Measurements from ENCODE around the gene BMAL1. TPM values are rescaled to one million over a fixed set of nuclear protein-coding genes. Genes with fewer than 3 reads are reported as not detected.

Gene BMAL1
- total RNA-seq, 2 donors from 2014 or later: 3.7 to 7.2 TPM

DNA sequence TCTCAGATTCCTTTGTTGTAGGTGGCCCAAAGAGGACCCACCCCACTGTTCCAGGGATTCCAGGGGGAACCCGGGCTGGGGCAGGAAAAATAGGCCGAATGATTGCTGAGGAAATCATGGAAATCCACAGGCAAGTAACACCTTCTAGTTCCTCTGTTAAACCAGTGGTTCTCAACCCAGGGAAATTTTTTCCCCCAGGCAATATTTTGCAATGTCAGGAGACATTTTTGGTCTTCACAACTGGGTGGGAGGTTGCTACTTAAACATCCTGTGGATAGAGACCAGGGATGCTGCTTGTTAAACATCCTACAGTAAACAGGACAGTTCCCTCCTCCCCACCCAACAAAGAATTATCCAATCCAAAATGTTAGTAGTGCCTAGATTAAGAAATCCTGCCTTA lies 100.7 kb downstream of the BMAL1 start:
- peaks cover 12% of the 10 kb centered on the region for H3K36me3 Mint-ChIP-seq (ENCODE audit: low read depth)
- Histone ChIP-seq H3K36me3 (ENCODE audit: control insufficient read depth, insufficient read depth, low read length) (peaks cover 21% of the 10 kb centered on the region), H3K9me3 (ENCODE audit: control insufficient read depth, low read length) (no peaks in the 10 kb centered on the region), H3K27ac (ENCODE audit: low read depth, low read length) (no peak overlapping the region), H3K9ac (ENCODE audit: extremely low read depth, low read length, poor library complexity, severe bottlenecking) (no peak overlapping the region), H3K4me3 (ENCODE audit: low read length) (no peak overlapping the region), H3K4me1 (ENCODE audit: control insufficient read depth, insufficient read depth, low read length) (no peaks in the 10 kb centered on the region), H3K27me3 (ENCODE audit: control insufficient read depth, insufficient read depth, low read length, poor library complexity, severe bottlenecking) (no peaks in the 10 kb centered on the region)
- H3K4me3 Mint-ChIP-seq: no peak overlapping the region
- no peaks in the 10 kb centered on the region for H3K4me1 Mint-ChIP-seq
- no peak overlapping the region for H3K27ac Mint-ChIP-seq
- TF ChIP-seq, protein P1, sequence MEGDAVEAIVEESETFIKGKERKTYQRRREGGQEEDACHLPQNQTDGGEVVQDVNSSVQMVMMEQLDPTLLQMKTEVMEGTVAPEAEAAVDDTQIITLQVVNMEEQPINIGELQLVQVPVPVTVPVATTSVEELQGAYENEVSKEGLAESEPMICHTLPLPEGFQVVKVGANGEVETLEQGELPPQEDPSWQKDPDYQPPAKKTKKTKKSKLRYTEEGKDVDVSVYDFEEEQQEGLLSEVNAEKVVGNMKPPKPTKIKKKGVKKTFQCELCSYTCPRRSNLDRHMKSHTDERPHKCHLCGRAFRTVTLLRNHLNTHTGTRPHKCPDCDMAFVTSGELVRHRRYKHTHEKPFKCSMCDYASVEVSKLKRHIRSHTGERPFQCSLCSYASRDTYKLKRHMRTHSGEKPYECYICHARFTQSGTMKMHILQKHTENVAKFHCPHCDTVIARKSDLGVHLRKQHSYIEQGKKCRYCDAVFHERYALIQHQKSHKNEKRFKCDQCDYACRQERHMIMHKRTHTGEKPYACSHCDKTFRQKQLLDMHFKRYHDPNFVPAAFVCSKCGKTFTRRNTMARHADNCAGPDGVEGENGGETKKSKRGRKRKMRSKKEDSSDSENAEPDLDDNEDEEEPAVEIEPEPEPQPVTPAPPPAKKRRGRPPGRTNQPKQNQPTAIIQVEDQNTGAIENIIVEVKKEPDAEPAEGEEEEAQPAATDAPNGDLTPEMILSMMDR (conservative IDR thresholded peaks at IDR 0.05): no peak
- H3K9me3 Mint-ChIP-seq: no peaks in the 10 kb centered on the region
- no peaks in the 10 kb centered on the region for H3K27me3 Mint-ChIP-seq (ENCODE audit: insufficient read depth)
- no peak for DNase-seq
- 95 to 100% methylated on average over 2 of the region's 2 CpGs for WGBS, 2 experiments (ENCODE audit: insufficient coverage in 1 of 2, insufficient read length in 1 of 2)

DNA sequence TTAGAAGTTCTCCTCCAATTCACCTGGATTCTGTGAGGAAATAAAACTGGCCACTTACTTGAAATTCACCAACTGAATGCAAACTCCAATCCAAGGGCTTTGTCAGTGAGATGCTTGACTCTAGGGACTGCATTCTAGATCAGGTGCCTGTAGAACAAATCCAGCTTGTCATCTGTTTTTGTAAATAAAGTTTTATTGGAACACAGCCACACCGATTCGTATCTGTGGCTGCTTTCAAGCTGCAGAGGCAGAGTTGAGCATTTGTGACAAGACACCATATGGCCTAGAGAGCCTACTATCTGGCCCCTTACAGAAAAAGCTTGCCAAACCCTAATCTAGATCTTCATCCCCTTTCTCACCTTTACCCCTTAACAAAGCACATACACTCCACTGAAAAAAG lies 103.1 kb downstream of the BMAL1 start:
- H3K27ac ChIP-seq (ENCODE audit: low read depth, low read length): no peak overlapping the region
- H3K4me3 ChIP-seq (ENCODE audit: low read length): no peak overlapping the region
- no peaks in the 10 kb centered on the region for H3K4me1 ChIP-seq (ENCODE audit: control insufficient read depth, insufficient read depth, low read length)
- no peaks in the 10 kb centered on the region for H3K27me3 ChIP-seq (ENCODE audit: control insufficient read depth, insufficient read depth, low read length, poor library complexity, severe bottlenecking)
- H3K9ac ChIP-seq (ENCODE audit: extremely low read depth, low read length, poor library complexity, severe bottlenecking): no peak overlapping the region
- H3K4me1 Mint-ChIP-seq: peaks cover 6% of the 10 kb centered on the region
- no peak overlapping the region for H3K4me3 Mint-ChIP-seq
- 89 to 98% methylated on average over 2 of the region's 2 CpGs for WGBS, 2 experiments (ENCODE audit: insufficient coverage in 1 of 2, insufficient read length in 1 of 2)
- H3K27me3 Mint-ChIP-seq (ENCODE audit: insufficient read depth): no peaks in the 10 kb centered on the region
- H3K36me3 ChIP-seq (ENCODE audit: control insufficient read depth, insufficient read depth, low read length): peaks cover 33% of the 10 kb centered on the region
- H3K36me3 Mint-ChIP-seq (ENCODE audit: low read depth): peaks cover 15% of the 10 kb centered on the region
- no peak overlapping the region for H3K27ac Mint-ChIP-seq
- no peaks in the 10 kb centered on the region for H3K9me3 ChIP-seq (ENCODE audit: control insufficient read depth, low read length)
- no peak for DNase-seq
- TF ChIP-seq, protein P1 (conservative IDR thresholded peaks at IDR 0.05): no peak
- no peaks in the 10 kb centered on the region for H3K9me3 Mint-ChIP-seq

DNA sequence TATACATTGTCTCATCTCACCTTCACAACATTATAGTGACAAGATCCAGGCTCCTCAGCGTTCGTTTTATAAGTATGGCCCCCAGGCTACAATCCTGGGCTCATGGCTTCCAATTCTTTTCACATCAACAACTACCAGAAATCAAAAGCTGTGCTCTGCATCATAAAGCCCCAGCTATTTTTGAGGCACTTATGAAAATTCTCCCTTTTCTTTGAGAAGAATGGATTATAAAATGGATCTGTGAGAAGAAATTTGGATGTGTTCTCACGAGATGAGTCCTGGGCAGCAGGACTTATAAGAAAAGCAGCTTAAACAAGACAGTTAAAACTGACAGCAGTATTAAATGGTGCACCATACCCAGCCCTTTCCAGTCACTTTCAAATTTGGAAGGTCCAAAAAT lies 105.2 kb downstream of the BMAL1 start:
- H3K9me3 ChIP-seq (ENCODE audit: control insufficient read depth, low read length): no peaks in the 10 kb centered on the region
- DNase-seq: no peak
- H3K36me3 Mint-ChIP-seq (ENCODE audit: low read depth): peaks cover 13% of the 10 kb centered on the region
- H3K4me1 ChIP-seq (ENCODE audit: control insufficient read depth, insufficient read depth, low read length): no peaks in the 10 kb centered on the region
- no peak overlapping the region for H3K27ac Mint-ChIP-seq
- no peaks in the 10 kb centered on the region for H3K9me3 Mint-ChIP-seq
- H3K27me3 Mint-ChIP-seq (ENCODE audit: insufficient read depth): no peaks in the 10 kb centered on the region
- H3K9ac ChIP-seq (ENCODE audit: extremely low read depth, low read length, poor library complexity, severe bottlenecking): no peak overlapping the region
- H3K4me3 ChIP-seq (ENCODE audit: low read length): no peak overlapping the region
- whole genome bisulfite sequencing, 2 experiments (ENCODE audit: insufficient coverage in 1 of 2, insufficient read length in 1 of 2): 98 to 100% methylated on average over 3 of the region's 3 CpGs
- no peak overlapping the region for H3K4me3 Mint-ChIP-seq
- H3K27me3 ChIP-seq (ENCODE audit: control insufficient read depth, insufficient read depth, low read length, poor library complexity, severe bottlenecking): no peaks in the 10 kb centered on the region
- peaks cover 48% of the 10 kb centered on the region for H3K36me3 ChIP-seq (ENCODE audit: control insufficient read depth, insufficient read depth, low read length)
- no peak overlapping the region for H3K27ac ChIP-seq (ENCODE audit: low read depth, low read length)
- peaks cover 6% of the 10 kb centered on the region for H3K4me1 Mint-ChIP-seq
- TF ChIP-seq, protein P1 (conservative IDR thresholded peaks at IDR 0.05): no peak

Data from endodermal cell (in vitro differentiated cells).